H1 (cell line): ENCODE results near the gene ATP13A3. TPM values are rescaled to one million over a fixed set of nuclear protein-coding genes. Genes with fewer than 3 reads are reported as not detected.

ENCODE experiments used
- CTCF ChIA-PET: fragments of 300-600 bp; sonication (Branson Sonifier 250); formaldehyde crosslinking; loops from one replicate; lab custom pipeline; 2021; ENCODE audit not compliant: partially characterized antibody; lab: Charles Lee
- POLR2A ChIA-PET: fragments of 300-600 bp; sonication (Branson Sonifier 250); formaldehyde crosslinking; loops from one replicate; lab custom pipeline; 2021; ENCODE audit warnings: inconsistent platforms; ENCODE audit not compliant: partially characterized antibody; lab: Charles Lee
- DNase-seq, 2 experiments: peaks; one replicate each; pipeline versions ENCODE4 v3.0.0 to v3.0.0-alpha.2; 2010 to 2022; ENCODE audit warnings: low spot score in 2 of 2, low read depth in 1 of 2, mixed read lengths in 1 of 2
- FAIRE-seq: peaks from 2 replicates; lab custom pipeline; 2011; peaks lifted over from hg19 to GRCh38; lab: Jason Lieb, UNC
- H2AFZ ChIP-seq: 2 replicates; pipeline ENCODE4 v1.8.1; 2012; ENCODE audit warnings: low read length, inconsistent platforms
- H2AK5ac ChIP-seq: 2 replicates; pipeline ENCODE4 v1.6.1; 2013; ENCODE audit warnings: low read depth, low read length
- H2BK120ac ChIP-seq: replicated peaks from 2 replicates; pipeline ENCODE3; 2013; ENCODE audit warnings: low read depth, low read length, inconsistent platforms
- H2BK12ac ChIP-seq: 2 replicates; pipeline ENCODE4 v1.6.1; 2013; ENCODE audit warnings: low read depth, low read length
- H2BK15ac ChIP-seq: 2 replicates; pipeline ENCODE4 v1.6.1; 2013; ENCODE audit warnings: low read length
- H2BK20ac ChIP-seq: 2 replicates; pipeline ENCODE4 v1.6.1; 2013; ENCODE audit warnings: low read length
- H2BK5ac ChIP-seq: 2 replicates; pipeline ENCODE4 v1.6.1; 2013; ENCODE audit warnings: low read depth, low read length
- H3K14ac ChIP-seq: 2 replicates; pipeline ENCODE4 v1.6.1; 2013; ENCODE audit warnings: inconsistent platforms; ENCODE audit not compliant: insufficient read length
- H3K18ac ChIP-seq: 2 replicates; pipeline ENCODE4 v1.6.1; 2013; ENCODE audit warnings: low read length; ENCODE audit errors: extremely low read depth
- H3K23ac ChIP-seq: 2 replicates; pipeline ENCODE4 v1.6.1; 2013; ENCODE audit warnings: inconsistent platforms; ENCODE audit not compliant: insufficient read length
- H3K23me2 ChIP-seq: 2 replicates; pipeline ENCODE4 v1.6.1; 2013; ENCODE audit warnings: low read depth, low read length
- H3K27ac ChIP-seq: 2 replicates; pipeline ENCODE4 v1.6.1; 2011; ENCODE audit warnings: low read depth, low read length, inconsistent platforms
- H3K27me3 ChIP-seq, 4 experiments: replicated peaks in 1 of 4; 1 replicate in 1 of 4; 2 replicates in 3 of 4; pipeline versions ENCODE4 v1.6.1 to v1.8.1; 2011 to 2013; ENCODE audit warnings: low read length in 3 of 4, mild to moderate bottlenecking in 3 of 4, inconsistent platforms in 2 of 4, mixed read lengths in 2 of 4, moderate library complexity in 1 of 4; ENCODE audit not compliant: control insufficient read depth in 3 of 4, insufficient read depth in 3 of 4; ENCODE audit errors: extremely low read depth in 1 of 4
- H3K36me3 ChIP-seq, 4 experiments: 2 replicates each; pipeline versions ENCODE4 v1.6.1 to v1.8.1; 2011 to 2013; ENCODE audit warnings: mild to moderate bottlenecking in 4 of 4, low read length in 3 of 4, moderate library complexity in 2 of 4, control low read depth in 1 of 4, inconsistent platforms in 1 of 4; ENCODE audit not compliant: insufficient read depth in 4 of 4, control insufficient read depth in 2 of 4
- H3K4ac ChIP-seq: replicated peaks from 2 replicates; pipeline ENCODE3; 2013; ENCODE audit warnings: low read length, low read depth, mixed read lengths, inconsistent platforms; ENCODE audit not compliant: insufficient read length
- H3K4me1 ChIP-seq, 4 experiments: replicated peaks in 1 of 4; 1 replicate in 1 of 4; 2 replicates in 3 of 4; pipeline versions ENCODE4 v1.6.1 to v1.8.1; 2011 to 2013; ENCODE audit warnings: low read length in 3 of 4, inconsistent platforms in 2 of 4, mixed read lengths in 1 of 4; ENCODE audit not compliant: insufficient read depth in 4 of 4, control insufficient read depth in 3 of 4
- H3K4me2 ChIP-seq, 2 experiments: 2 replicates each; pipeline versions ENCODE4 v1.6.1 to v1.8.1; 2011 to 2013; ENCODE audit warnings: low read depth in 2 of 2, low read length in 2 of 2, control low read depth in 1 of 2, inconsistent platforms in 1 of 2, mild to moderate bottlenecking in 1 of 2; ENCODE audit not compliant: insufficient read depth in 1 of 2
- H3K4me3 ChIP-seq, 4 experiments: fragments of 200-600, 300-600 bp in 1 of 4; sonication (generic), shearing (Covaris generic), sonication (Bioruptor Twin) in 1 of 4; 2 replicates each; pipeline versions ENCODE4 v1.5.1 to v1.8.1; 2011 to 2016; ENCODE audit warnings: low read length in 4 of 4, low read depth in 3 of 4, control low read depth in 2 of 4, inconsistent platforms in 2 of 4, mild to moderate bottlenecking in 2 of 4, mixed read lengths in 1 of 4, moderate library complexity in 1 of 4; ENCODE audit not compliant: insufficient read depth in 2 of 4; ENCODE audit errors: extremely low read depth in 1 of 4
- H3K56ac ChIP-seq: replicated peaks from 2 replicates; pipeline ENCODE3; 2013; ENCODE audit warnings: low read depth, mild to moderate bottlenecking, mixed read lengths, low read length, inconsistent platforms; ENCODE audit not compliant: insufficient read length
- H3K79me1 ChIP-seq: 2 replicates; pipeline ENCODE4 v1.6.1; 2013; ENCODE audit warnings: low read depth, low read length, control low read depth
- H3K79me2 ChIP-seq, 2 experiments: 2 replicates each; pipeline versions ENCODE4 v1.6.1 to v1.8.1; 2012 to 2013; ENCODE audit warnings: low read length in 2 of 2, mild to moderate bottlenecking in 2 of 2, inconsistent platforms in 1 of 2; ENCODE audit not compliant: insufficient read depth in 2 of 2, control insufficient read depth in 1 of 2
- H3K9ac ChIP-seq, 4 experiments: replicated peaks in 1 of 4; 1 replicate in 1 of 4; 2 replicates in 3 of 4; pipeline versions ENCODE4 v1.6.1 to v1.8.1; 2011 to 2013; ENCODE audit warnings: low read depth in 3 of 4, low read length in 3 of 4, control low read depth in 2 of 4, mild to moderate bottlenecking in 2 of 4, moderate library complexity in 2 of 4, inconsistent platforms in 1 of 4; ENCODE audit errors: extremely low read depth in 1 of 4
- H3K9me3 ChIP-seq, 2 experiments: 2 replicates each; pipeline versions ENCODE4 v1.6.1 to v1.8.1; 2012 to 2013; ENCODE audit warnings: mild to moderate bottlenecking in 2 of 2, moderate library complexity in 2 of 2, control low read depth in 1 of 2, inconsistent platforms in 1 of 2, low read depth in 1 of 2, low read length in 1 of 2, mixed read lengths in 1 of 2; ENCODE audit not compliant: insufficient read depth in 2 of 2
- H4K20me1 ChIP-seq, 2 experiments: replicated peaks in 1 of 2; 2 replicates each; pipeline versions ENCODE3 to v1.8.1; 2011 to 2013; ENCODE audit warnings: inconsistent platforms in 2 of 2, low read length in 2 of 2, mild to moderate bottlenecking in 1 of 2; ENCODE audit not compliant: insufficient read depth in 2 of 2, control insufficient read depth in 1 of 2
- H4K5ac ChIP-seq: 2 replicates; pipeline ENCODE4 v1.6.1; 2013; ENCODE audit warnings: low read length, low read depth, mixed read lengths, inconsistent platforms; ENCODE audit not compliant: insufficient read length
- H4K8ac ChIP-seq: 2 replicates; pipeline ENCODE4 v1.8.0; 2013; ENCODE audit warnings: mild to moderate bottlenecking, moderate library complexity, low read length, inconsistent platforms; ENCODE audit not compliant: insufficient read depth; ENCODE audit errors: extremely low read depth
- H4K91ac ChIP-seq: replicated peaks from 2 replicates; pipeline ENCODE3; 2013; ENCODE audit warnings: low read length, mixed read lengths, inconsistent platforms; ENCODE audit not compliant: insufficient read length
- CHD2 ChIP-seq: IDR thresholded peaks from 2 replicates; pipeline ENCODE4 v1.6.1; 2012; ENCODE audit warnings: low read length, improper control_type of control experiment
- EGR1 ChIP-seq: IDR thresholded peaks from 2 replicates; pipeline ENCODE4 v1.6.1; 2011; ENCODE audit warnings: low read depth, low read length, borderline replicate concordance
- GABPA ChIP-seq: IDR thresholded peaks from 2 replicates; pipeline ENCODE4 v1.6.1; 2011; ENCODE audit warnings: mild to moderate bottlenecking, low read length, moderate library complexity, borderline replicate concordance; ENCODE audit not compliant: insufficient read depth
- POLR2A ChIP-seq, 2 experiments: IDR thresholded peaks; 1 replicate in 1 of 2; 2 replicates in 1 of 2; pipeline ENCODE4 v1.6.1; 2011; ENCODE audit warnings: low read depth in 2 of 2, low read length in 2 of 2, mild to moderate bottlenecking in 2 of 2; ENCODE audit errors: control extremely low read depth in 1 of 2
- SP1 ChIP-seq: IDR thresholded peaks from 2 replicates; pipeline ENCODE4 v1.6.1; 2011; ENCODE audit warnings: low read depth, low read length
- SP2 ChIP-seq: IDR thresholded peaks from 2 replicates; pipeline ENCODE4 v1.6.1; 2012; ENCODE audit warnings: mild to moderate bottlenecking, low read length, inconsistent platforms
- TBP ChIP-seq: IDR thresholded peaks from 2 replicates; pipeline ENCODE4 v1.6.1; 2011; ENCODE audit warnings: low read depth, low read length, improper control_type of control experiment
- WGBS, 2 experiments: shearing (Covaris generic) in 1 of 2; methylation state at CpG; one replicate each; pipeline versions ENCODE4 v1.1.6 to v1.1.7; 2013 to 2015; ENCODE audit warnings: low lambda C conversion rate in 2 of 2, mixed read lengths in 2 of 2, inconsistent platforms in 1 of 2, low coverage in 1 of 2, missing lambda C conversion rate in 1 of 2; ENCODE audit not compliant: insufficient replicate concordance in 2 of 2, insufficient coverage in 1 of 2, insufficient read length in 1 of 2; ENCODE audit errors: extremely low coverage in 1 of 2, missing lambda C conversion rate in 1 of 2; 5-methylcytosine and 5-hydroxymethylcytosine counted together
- polyA plus RNA-seq, 7 experiments: library from polyadenylated mRNA; depleted of rRNA in 3 of 7; stranded (reverse) in 5 of 7; unstranded in 2 of 7; fragments of >200 nt in 5 of 7; fragments of 200-250 nt in 2 of 7; gene quantifications; 1 replicate in 5 of 7; 2 replicates in 1 of 7; 4 replicates in 1 of 7; pipeline versions ENCODE4 v1.2.1 to v1.2.3, GENCODE V29; 2011 to 2013; ENCODE audit warnings: missing spikeins in 2 of 7, mixed read lengths in 2 of 7
- total RNA-seq: library from RNA; stranded (reverse); fragmentation: NEBNext Ultra II Directional; extraction: Animal tissue kit (Norgen Biotek cat#: 25700); gene quantifications from 2 replicates; pipeline ENCODE4 v1.2.1, GENCODE V29; 2021

Gene ATP13A3
- total and polyA plus RNA-seq, 2 of the 8 experiments (the other 6 are each of a cell fraction or from before 2014, with no cell fraction given), result 18.6 to 92.2 TPM

DNA sequence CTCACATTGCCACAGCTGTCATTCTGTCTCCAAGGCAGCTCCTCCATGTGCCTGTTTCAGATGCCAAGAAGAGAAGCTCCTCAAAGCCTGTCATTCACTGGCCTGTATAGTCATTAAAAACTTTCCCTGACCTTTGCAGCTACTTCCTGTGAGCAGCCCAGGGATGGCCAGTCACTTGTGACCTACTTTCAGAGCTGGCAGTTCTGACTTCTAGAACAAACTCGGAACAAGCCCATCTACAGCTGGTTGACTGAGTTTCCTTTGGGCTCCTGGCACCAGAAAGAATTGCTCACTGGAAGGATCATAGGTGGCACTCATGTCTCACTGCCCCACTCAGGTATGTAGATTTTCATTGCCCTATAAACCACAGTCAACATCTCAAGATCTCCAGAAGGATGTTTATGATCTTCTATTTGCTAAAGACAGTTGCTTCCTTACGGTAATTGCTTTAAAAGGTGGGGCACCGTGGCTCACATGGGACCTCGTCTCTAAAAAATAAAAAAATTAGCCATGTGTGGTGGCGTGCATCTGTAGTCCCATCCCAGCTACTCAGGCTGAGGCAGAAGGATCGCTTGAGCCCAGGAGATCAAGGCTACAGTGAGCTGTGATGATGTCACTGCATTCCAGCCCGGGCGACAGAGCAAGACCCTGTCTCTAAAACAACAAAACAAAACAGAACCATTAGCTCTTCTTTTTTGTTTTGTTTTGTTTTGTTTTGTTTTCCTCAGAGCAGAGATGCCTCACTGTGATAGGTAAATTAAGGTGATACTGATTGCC lies 11.2 kb upstream of the ATP13A3 start:
- CTCF ChIA-PET, result interaction anchor here (0.5 to 2.6 kb wide), 7 partner anchors 9 to 1363 kb away, joined by 3 to 13 read pairs (median 4); no protein-coding TSS in a partner anchor

More for the DNA sequence above, 11.2 kb upstream of the ATP13A3 start:
- no peaks in the 10 kb centered on the region for H3K79me2 ChIP-seq
- H4K91ac ChIP-seq, result no peak overlapping the region
- no peaks in the 10 kb centered on the region for H3K36me3 ChIP-seq
- H3K18ac ChIP-seq, result no peak overlapping the region
- H3K14ac ChIP-seq, result no peak overlapping the region
- DNase-seq, result no peak
- H3K27ac ChIP-seq, result no peak overlapping the region
- no peak overlapping the region for H2BK12ac ChIP-seq
- no peaks in the 10 kb centered on the region for H3K27me3 ChIP-seq
- no peaks in the 10 kb centered on the region for H3K4me1 ChIP-seq
- H4K20me1 ChIP-seq, result no peaks in the 10 kb centered on the region
- H4K5ac ChIP-seq, result no peak overlapping the region
- H3K4ac ChIP-seq, result no peak overlapping the region
- no peak overlapping the region for H3K56ac ChIP-seq
- H2BK120ac ChIP-seq, result no peak overlapping the region
- no peak overlapping the region for H3K9ac ChIP-seq
- H3K9me3 ChIP-seq, result no peaks in the 10 kb centered on the region
- no peak overlapping the region; the same call in 1 of the 2 replicates for H2AFZ ChIP-seq
- TF ChIP-seq GABPA, result no peak
- TF ChIP-seq SP1, result no peak
- no peak for TF ChIP-seq EGR1
- no peak for TF ChIP-seq SP2
- no peak for TF ChIP-seq POLR2A (IDR thresholded peaks at IDR 0.05; ENCODE audit: control extremely low read depth in 1 of 2, low read depth in 2 of 2, low read length in 2 of 2)
- no peak for TF ChIP-seq CHD2
- no peak for TF ChIP-seq TBP
- H3K79me1 ChIP-seq, result no peaks in the 10 kb centered on the region
- H3K4me2 ChIP-seq, result no peak overlapping the region
- POLR2A ChIA-PET, result interaction anchor here (0.7 to 2.4 kb wide), 5 partner anchors 10 to 110 kb away, joined by 3 to 11 read pairs (median 4); no protein-coding TSS in a partner anchor
- WGBS, 2 experiments, result 90% methylated on average over 8 of the region's 8 CpGs; no CpG with 5 or more reads in 1 of the 2 experiments
- no peak overlapping the region for H4K8ac ChIP-seq
- H2BK20ac ChIP-seq, result no peak overlapping the region
- H3K4me3 ChIP-seq, result no peak overlapping the region
- no peak overlapping the region for H2AK5ac ChIP-seq
- FAIRE-seq, result no peak
- H2BK15ac ChIP-seq, result peak overlapping the region; percentile 72; the same call in 1 of the 2 replicates
- no peak overlapping the region for H3K23ac ChIP-seq
- H2BK5ac ChIP-seq, result no peak overlapping the region
- no peaks in the 10 kb centered on the region for H3K23me2 ChIP-seq
